ENCODE measurements around the gene COPS3. TPM values are rescaled to one million over a fixed set of nuclear protein-coding genes. Genes with fewer than 3 reads are reported as not detected.

Gene COPS3
- total RNA-seq, 6 experiments from 2014 or later = 19.7 to 33.0 (median 25.8) TPM

GRCh38 chr17:17325228-17325627 lies 44.2 kb upstream of the COPS3 start:
- 98% methylated on average over 5 of the region's 10 CpGs for WGBS (ENCODE audit: insufficient coverage, low coverage, low lambda C conversion rate, missing lambda C conversion rate)
- no peak for TF ChIP-seq CTCF (IDR thresholded peaks at IDR 0.05)
- no peak for TF ChIP-seq POLR2A (IDR thresholded peaks at IDR 0.05)
- Histone ChIP-seq H3K9me3 (no peaks in the 10 kb centered on the region), H3K27ac (no peak overlapping the region), H3K27me3 (no peaks in the 10 kb centered on the region), H3K4me3 (no peak overlapping the region), H3K36me3 (no peaks in the 10 kb centered on the region), H3K4me1 (no peaks in the 10 kb centered on the region)
- intact Hi-C loops (cut with DNase I) = no loop called here
- DNase-seq (no peak), ATAC-seq (no peak)

GRCh38 chr17:17324616-17325015 lies 43.6 kb upstream of the COPS3 start:
- no peak overlapping the region for H3K4me3 ChIP-seq
- no peak for DNase-seq
- no peaks in the 10 kb centered on the region for H3K36me3 ChIP-seq
- H3K9me3 ChIP-seq = no peaks in the 10 kb centered on the region
- H3K4me1 ChIP-seq = no peaks in the 10 kb centered on the region
- TF ChIP-seq CTCF (IDR thresholded peaks at IDR 0.05) (no peak), POLR2A (IDR thresholded peaks at IDR 0.05) (no peak)
- intact Hi-C loops (cut with DNase I) = no loop called here
- ATAC-seq = no peak
- H3K27ac ChIP-seq = no peak overlapping the region
- WGBS (ENCODE audit: insufficient coverage, low coverage, low lambda C conversion rate, missing lambda C conversion rate) = 100% methylated on average over 5 of the region's 8 CpGs
- no peaks in the 10 kb centered on the region for H3K27me3 ChIP-seq

GRCh38 chr17:17322516-17323510 lies 41.8 kb upstream of the COPS3 start:
- Histone ChIP-seq H3K4me1 (no peaks in the 10 kb centered on the region), H3K27me3 (no peaks in the 10 kb centered on the region), H3K36me3 (no peaks in the 10 kb centered on the region), H3K4me3 (no peak overlapping the region), H3K9me3 (no peaks in the 10 kb centered on the region), H3K27ac (no peak overlapping the region)
- TF ChIP-seq POLR2A (IDR thresholded peaks at IDR 0.05) = no peak
- TF ChIP-seq CTCF (IDR thresholded peaks at IDR 0.05) = no peak
- no peak for DNase-seq
- 100% methylated on average over 4 of the region's 21 CpGs for WGBS (ENCODE audit: insufficient coverage, low coverage, low lambda C conversion rate, missing lambda C conversion rate)
- peak in 1 of 4 donors; percentile 28 for ATAC-seq
- intact Hi-C loops (cut with DNase I) = no loop called here

GRCh38 chr17:17321356-17322025 lies 40.4 kb upstream of the COPS3 start:
- ATAC-seq (no peak), DNase-seq (no peak)
- no peaks in the 10 kb centered on the region for H3K36me3 ChIP-seq
- intact Hi-C loops (cut with DNase I) = no loop called here
- H3K27me3 ChIP-seq = no peaks in the 10 kb centered on the region
- no peaks in the 10 kb centered on the region for H3K9me3 ChIP-seq
- H3K4me3 ChIP-seq = no peak overlapping the region
- H3K4me1 ChIP-seq = no peaks in the 10 kb centered on the region
- no peak for TF ChIP-seq POLR2A (IDR thresholded peaks at IDR 0.05)
- no peak overlapping the region for H3K27ac ChIP-seq
- WGBS (ENCODE audit: insufficient coverage, low coverage, low lambda C conversion rate, missing lambda C conversion rate) = 80% methylated on average over 4 of the region's 11 CpGs

- H3K27me3 ChIP-seq = no peaks in the 10 kb centered on the region
- H3K9me3 ChIP-seq = no peaks in the 10 kb centered on the region
- TF ChIP-seq POLR2A (IDR thresholded peaks at IDR 0.05) (no peak), CTCF (IDR thresholded peaks at IDR 0.05) (no peak)
- no peak for ATAC-seq
- no peaks in the 10 kb centered on the region for H3K36me3 ChIP-seq
- H3K4me1 ChIP-seq = no peaks in the 10 kb centered on the region
- H3K27ac ChIP-seq = no peak overlapping the region
- H3K4me3 ChIP-seq = no peak overlapping the region
- intact Hi-C loops (cut with DNase I) = no loop called here
- 97% methylated on average over 6 of the region's 10 CpGs for WGBS (ENCODE audit: insufficient coverage, low coverage, low lambda C conversion rate, missing lambda C conversion rate)
- no peak for DNase-seq
Observed at GRCh38 chr17:17320911-17321220, 39.8 kb upstream of the COPS3 start.
